ENCODE data around the gene ITPR2.

ITPR2 gene

GRCh38 chr12:26715232-26715631 lies 117.8 kb downstream of the ITPR2 start:
- H3K4me1 ChIP-seq (ENCODE audit: low read length), result no peaks in the 10 kb centered on the region
- H3K36me3 ChIP-seq (replicated peaks; ENCODE audit: insufficient read depth, low read length), result no peaks in the 10 kb centered on the region
- H3K4me3 ChIP-seq (ENCODE audit: low read length), result no peak overlapping the region
- H3K4me2 ChIP-seq (ENCODE audit: low read depth, low read length), result no peak overlapping the region
- H3K79me2 ChIP-seq (ENCODE audit: low read length), result no peaks in the 10 kb centered on the region
- no peak for DNase-seq
- no peak overlapping the region for H3K27ac ChIP-seq (ENCODE audit: low read length)
- no peaks in the 10 kb centered on the region for H3K27me3 ChIP-seq (replicated peaks; ENCODE audit: insufficient read depth, low read length)
- H3F3A ChIP-seq (ENCODE audit: insufficient read depth, low read length), result no peaks in the 10 kb centered on the region
- no peak for TF ChIP-seq EZH2phosphoT487 (IDR thresholded peaks at IDR 0.05; ENCODE audit: low read length)
- TF ChIP-seq EZH2 (optimal IDR thresholded peaks at IDR 0.05; ENCODE audit: low read depth, low read length), result no peak
- TF ChIP-seq, protein P1, sequence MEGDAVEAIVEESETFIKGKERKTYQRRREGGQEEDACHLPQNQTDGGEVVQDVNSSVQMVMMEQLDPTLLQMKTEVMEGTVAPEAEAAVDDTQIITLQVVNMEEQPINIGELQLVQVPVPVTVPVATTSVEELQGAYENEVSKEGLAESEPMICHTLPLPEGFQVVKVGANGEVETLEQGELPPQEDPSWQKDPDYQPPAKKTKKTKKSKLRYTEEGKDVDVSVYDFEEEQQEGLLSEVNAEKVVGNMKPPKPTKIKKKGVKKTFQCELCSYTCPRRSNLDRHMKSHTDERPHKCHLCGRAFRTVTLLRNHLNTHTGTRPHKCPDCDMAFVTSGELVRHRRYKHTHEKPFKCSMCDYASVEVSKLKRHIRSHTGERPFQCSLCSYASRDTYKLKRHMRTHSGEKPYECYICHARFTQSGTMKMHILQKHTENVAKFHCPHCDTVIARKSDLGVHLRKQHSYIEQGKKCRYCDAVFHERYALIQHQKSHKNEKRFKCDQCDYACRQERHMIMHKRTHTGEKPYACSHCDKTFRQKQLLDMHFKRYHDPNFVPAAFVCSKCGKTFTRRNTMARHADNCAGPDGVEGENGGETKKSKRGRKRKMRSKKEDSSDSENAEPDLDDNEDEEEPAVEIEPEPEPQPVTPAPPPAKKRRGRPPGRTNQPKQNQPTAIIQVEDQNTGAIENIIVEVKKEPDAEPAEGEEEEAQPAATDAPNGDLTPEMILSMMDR (IDR thresholded peaks at IDR 0.05; ENCODE audit: low read length), result no peak
- no peak overlapping the region for H2AFZ ChIP-seq (ENCODE audit: low read length)
- no peaks in the 10 kb centered on the region for H3K9me2 ChIP-seq (replicated peaks; ENCODE audit: insufficient read depth, low read length)
- no peaks in the 10 kb centered on the region for H3K9me3 ChIP-seq (replicated peaks; ENCODE audit: insufficient read depth, low read length)
- H3K9ac ChIP-seq (ENCODE audit: low read length), result no peak overlapping the region
- H4K20me1 ChIP-seq (ENCODE audit: insufficient read depth, low read length), result no peaks in the 10 kb centered on the region

- Histone ChIP-seq H2AFZ (ENCODE audit: low read length) (no peak overlapping the region), H3K4me1 (ENCODE audit: low read length) (no peaks in the 10 kb centered on the region), H3K27me3 (replicated peaks; ENCODE audit: insufficient read depth, low read length) (no peaks in the 10 kb centered on the region), H3K4me2 (ENCODE audit: low read depth, low read length) (no peak overlapping the region), H3F3A (ENCODE audit: insufficient read depth, low read length) (no peaks in the 10 kb centered on the region), H3K79me2 (ENCODE audit: low read length) (no peaks in the 10 kb centered on the region), H3K9ac (ENCODE audit: low read length) (no peak overlapping the region), H3K36me3 (replicated peaks; ENCODE audit: insufficient read depth, low read length) (no peaks in the 10 kb centered on the region), H3K4me3 (ENCODE audit: low read length) (no peak overlapping the region), H3K27ac (ENCODE audit: low read length) (peak overlapping the region; percentile 2; the same call in 1 of the 2 replicates), H3K9me3 (replicated peaks; ENCODE audit: insufficient read depth, low read length) (no peaks in the 10 kb centered on the region), H4K20me1 (ENCODE audit: insufficient read depth, low read length) (no peaks in the 10 kb centered on the region), H3K9me2 (replicated peaks; ENCODE audit: insufficient read depth, low read length) (no peaks in the 10 kb centered on the region)
- DNase-seq, result no peak
- TF ChIP-seq, protein P1 (IDR thresholded peaks at IDR 0.05; ENCODE audit: low read length), result no peak
Observed at GRCh38 chr12:26713885-26714383, 119.1 kb downstream of the ITPR2 start.

GRCh38 chr12:26712892-26713291 lies 120.1 kb downstream of the ITPR2 start:
- H3K27me3 ChIP-seq (replicated peaks; ENCODE audit: insufficient read depth, low read length), result no peaks in the 10 kb centered on the region
- no peaks in the 10 kb centered on the region for H3F3A ChIP-seq (ENCODE audit: insufficient read depth, low read length)
- no peak overlapping the region for H3K9ac ChIP-seq (ENCODE audit: low read length)
- no peaks in the 10 kb centered on the region for H3K4me1 ChIP-seq (ENCODE audit: low read length)
- H3K36me3 ChIP-seq (replicated peaks; ENCODE audit: insufficient read depth, low read length), result no peaks in the 10 kb centered on the region
- no peak overlapping the region for H3K4me2 ChIP-seq (ENCODE audit: low read depth, low read length)
- no peaks in the 10 kb centered on the region for H3K79me2 ChIP-seq (ENCODE audit: low read length)
- no peak overlapping the region for H2AFZ ChIP-seq (ENCODE audit: low read length)
- no peak for DNase-seq
- no peaks in the 10 kb centered on the region for H3K9me3 ChIP-seq (replicated peaks; ENCODE audit: insufficient read depth, low read length)
- H3K9me2 ChIP-seq (replicated peaks; ENCODE audit: insufficient read depth, low read length), result no peaks in the 10 kb centered on the region
- TF ChIP-seq, protein P1 (IDR thresholded peaks at IDR 0.05; ENCODE audit: low read length), result no peak
- no peak for TF ChIP-seq EZH2 (optimal IDR thresholded peaks at IDR 0.05; ENCODE audit: low read depth, low read length)
- H3K27ac ChIP-seq (ENCODE audit: low read length), result no peak overlapping the region
- H3K4me3 ChIP-seq (ENCODE audit: low read length), result no peak overlapping the region
- no peaks in the 10 kb centered on the region for H4K20me1 ChIP-seq (ENCODE audit: insufficient read depth, low read length)

All from MM.1S (cell line).